HG03139 (cell line): ENCODE results near the gene ATPAF1.
"Not testable (repeated sequence)": the region's sequence is repeated elsewhere in the genome, so short reads cannot be mapped to it uniquely, and the experiment has no call there.

Experiments
- ATAC-seq: cut with Tn5 transposase; IDR thresholded peaks from one replicate; pipeline ENCODE4 v1.9.1; 2021; ENCODE audit not compliant: unreplicated experiment

Gene ATPAF1

DNA sequence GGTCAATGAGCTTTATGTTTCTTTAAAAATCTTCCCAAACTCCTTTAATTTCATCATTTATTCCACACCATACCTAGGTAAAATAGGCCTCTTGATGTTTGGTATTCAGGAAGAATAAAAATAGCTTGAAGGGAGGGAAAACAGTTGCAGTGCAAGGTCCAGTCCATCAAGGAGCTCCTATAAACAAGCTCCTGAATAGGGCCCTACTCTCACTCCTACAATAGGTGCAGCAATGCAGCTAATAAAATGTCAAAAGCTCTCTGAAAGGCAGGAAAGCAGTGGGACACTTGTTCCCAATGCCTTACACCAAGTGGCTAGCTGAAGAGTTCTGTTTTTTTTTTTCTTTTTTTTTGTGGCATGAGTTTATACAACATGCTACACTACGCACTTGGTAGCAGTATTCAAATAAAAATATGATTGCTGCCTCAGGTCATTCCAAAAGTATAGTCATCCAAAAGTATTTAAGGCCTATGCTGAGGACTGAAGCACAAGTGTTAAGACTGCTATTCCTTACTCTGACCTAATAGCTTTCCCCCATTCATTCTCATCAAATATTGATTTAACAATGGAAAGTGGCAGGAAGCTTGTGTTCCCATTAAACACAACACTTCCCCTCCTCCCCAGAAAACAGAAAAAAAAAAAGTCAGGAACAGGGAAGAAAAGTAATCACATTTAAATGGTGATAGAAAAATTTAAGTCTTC is 13.3 kb upstream of the ATPAF1 start:
- no peak for ATAC-seq

DNA sequence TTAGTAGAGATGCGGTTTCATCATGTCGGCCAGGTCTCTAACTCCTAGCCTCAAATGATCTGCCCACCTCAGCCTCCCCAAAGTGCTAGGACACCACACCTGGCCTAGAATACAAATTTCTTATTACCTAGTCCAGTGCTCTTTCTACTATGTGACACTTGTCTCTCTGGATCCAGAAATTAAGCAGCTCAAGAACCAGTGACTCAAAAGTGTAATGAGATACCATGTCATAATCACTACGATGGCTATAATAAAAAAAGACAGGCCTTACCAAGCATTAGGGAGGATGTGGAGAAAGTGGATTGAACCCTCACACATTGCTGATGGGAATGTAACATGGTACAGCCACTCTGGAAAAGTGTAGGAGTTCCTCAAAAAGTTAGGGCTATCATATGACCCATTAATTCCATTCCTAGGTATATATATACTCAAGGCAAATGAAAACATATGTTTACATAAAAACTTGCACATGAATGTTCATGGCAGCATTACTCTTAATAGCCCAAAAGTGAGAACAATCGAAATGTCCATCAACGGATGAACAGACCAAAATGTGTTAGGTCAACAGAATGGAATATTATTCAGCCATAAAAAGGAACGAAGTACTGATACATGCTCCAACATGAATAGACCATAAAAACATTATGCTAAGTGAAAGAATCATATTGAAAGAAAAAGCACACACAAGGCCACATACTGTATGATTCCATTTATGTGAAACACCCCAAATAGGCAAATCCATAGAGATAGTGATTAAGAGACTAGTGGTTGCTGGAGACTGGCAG is 11.8 kb upstream of the ATPAF1 start:
- ATAC-seq, result no peak

- no peak for ATAC-seq
Observed at GRCh38 chr1:46677339-46677738, 9.2 kb upstream of the ATPAF1 start.

DNA sequence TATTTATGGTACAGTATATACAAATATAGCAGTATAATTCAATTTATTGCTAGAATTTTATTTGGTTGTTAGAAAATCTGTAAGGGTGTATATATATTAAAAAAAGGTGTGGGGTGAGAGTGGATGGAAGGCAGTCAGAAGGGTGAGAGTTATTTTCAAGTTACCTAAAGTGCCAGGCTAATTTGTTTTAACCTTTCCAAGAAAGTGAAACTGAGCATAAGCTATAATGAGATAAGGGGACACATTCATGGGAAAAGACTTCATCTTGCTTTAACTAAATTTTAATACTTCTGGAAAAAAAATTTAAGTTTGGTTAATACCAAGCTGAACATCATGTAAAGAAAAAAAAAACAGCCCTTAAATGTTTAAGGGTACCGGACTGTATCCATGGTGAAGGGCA is 8.4 kb upstream of the ATPAF1 start:
- ATAC-seq, result no peak

GRCh38 chr1:46675549-46676314 is 7.6 kb upstream of the ATPAF1 start:
- peak; percentile 47 for ATAC-seq

- no peak for ATAC-seq
Observed at GRCh38 chr1:46673749-46674182, 5.6 kb upstream of the ATPAF1 start.

- ATAC-seq, result no peak
Observed at GRCh38 chr1:46672696-46673095, 4.5 kb upstream of the ATPAF1 start.

GRCh38 chr1:46671554-46671953 is 3.4 kb upstream of the ATPAF1 start, which contains the start of gene TEX38:
TEX38 (plus strand) TSS chr1:46671854; CDS start chr1:46671935, 81 bp downstream.
- ATAC-seq, result no peak

DNA sequence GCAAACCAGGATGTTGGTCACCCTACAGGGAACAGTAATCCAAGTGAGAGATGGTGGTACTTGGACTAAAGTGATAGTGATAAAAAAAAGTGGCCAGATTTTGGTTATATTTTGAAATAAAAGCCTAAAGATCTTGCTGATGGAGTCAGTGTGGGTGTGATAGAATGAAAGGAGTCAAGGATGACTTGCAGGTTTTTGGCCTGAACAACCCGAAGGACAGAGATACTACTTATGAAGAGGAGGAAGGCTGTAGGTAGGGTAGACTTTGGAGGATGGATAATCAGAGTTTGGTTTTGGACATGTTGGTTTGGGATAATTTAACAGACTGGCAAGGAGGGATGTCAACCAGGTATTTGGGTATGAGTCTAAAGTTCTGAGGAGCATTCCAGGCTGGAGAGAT is 2.0 kb upstream of the ATPAF1 start:
- no peak for ATAC-seq

DNA sequence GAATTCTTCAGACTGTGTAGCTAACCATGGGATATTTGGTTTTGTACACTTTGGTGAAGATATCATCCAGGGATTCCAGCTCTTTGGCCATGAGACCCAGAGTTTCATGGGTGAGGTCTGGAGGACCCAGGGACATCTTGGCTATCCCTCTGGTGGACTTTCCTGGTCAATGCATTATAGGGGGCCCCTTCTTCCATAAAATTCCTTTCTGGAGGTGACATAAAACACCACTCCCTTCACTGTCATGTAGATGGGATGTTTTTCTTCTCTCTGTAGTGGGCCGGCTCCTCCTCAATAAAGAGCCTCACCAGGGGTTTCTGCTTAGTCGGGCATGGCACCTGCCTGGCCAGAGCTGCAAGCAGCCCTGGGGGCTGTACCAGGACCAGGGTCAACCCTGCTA is 2.2 kb downstream of the ATPAF1 start:
- ATAC-seq, result no peak

DNA sequence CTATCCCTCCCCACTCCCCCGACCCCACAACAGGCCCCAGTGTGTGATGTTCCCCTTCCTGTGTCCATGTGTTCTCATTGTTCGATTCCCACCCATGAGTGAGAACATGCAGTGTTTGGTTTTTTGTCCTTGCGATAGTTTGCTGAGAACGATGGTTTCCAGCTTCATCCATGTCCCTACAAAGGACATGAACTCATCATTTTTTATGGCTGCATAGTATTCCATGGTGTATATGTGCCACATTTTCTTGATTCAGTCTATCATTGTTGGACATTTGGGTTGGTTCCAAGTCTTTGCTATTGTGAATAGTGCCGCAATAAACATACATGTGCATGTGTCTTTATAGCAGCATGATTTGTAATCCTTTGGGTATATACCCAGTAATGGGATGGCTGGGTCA is 5.2 kb downstream of the ATPAF1 start:
- not testable (repeated sequence) for ATAC-seq

- not testable (repeated sequence) for ATAC-seq
Observed at GRCh38 chr1:46660116-46660515, 8.0 kb downstream of the ATPAF1 start.

DNA sequence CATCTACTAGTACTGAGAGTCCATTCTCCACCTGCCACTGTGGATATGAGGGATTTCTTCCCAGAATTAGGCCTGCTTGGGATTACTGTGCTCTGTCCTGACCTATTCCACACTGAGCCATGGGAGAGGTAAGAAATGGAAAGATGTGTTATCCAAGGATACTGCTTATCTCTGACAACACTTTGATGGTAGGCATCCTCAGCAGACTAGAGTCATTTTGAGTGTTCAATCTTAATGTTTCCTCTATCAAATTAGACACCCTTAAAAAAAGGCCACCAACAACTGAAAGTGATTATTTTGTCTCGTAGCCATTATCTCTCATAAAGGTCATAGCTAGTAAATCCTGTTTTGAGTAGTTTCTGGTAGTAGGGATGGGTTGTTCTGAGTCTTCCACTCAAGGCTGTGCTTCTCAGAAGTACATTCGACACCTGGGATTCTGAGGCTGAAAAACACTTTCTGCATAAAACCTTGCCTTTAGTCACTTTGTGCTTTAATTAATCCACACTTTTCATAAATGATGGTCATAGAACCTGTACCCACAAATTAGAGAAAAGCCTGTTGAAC is 8.8 kb downstream of the ATPAF1 start:
- ATAC-seq, result no peak

DNA sequence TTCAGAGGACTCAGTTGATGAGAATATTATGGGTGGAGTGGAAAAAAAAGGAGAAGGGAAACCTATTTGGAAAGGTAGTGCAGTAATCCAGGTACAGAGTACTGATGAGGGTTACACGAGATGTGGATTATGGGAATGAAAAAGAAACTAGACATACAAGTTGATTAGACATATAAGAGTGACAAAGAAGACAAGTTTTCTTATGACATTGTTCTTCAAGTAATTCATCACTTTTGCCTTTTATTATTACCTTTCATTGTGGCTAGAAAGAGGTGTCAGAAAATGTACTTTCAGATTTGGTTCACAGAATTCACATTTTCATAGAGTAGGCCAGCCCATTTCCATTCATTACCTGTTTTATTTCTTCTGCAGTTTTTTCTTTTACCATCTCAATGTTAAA is 10.4 kb downstream of the ATPAF1 start:
- no peak for ATAC-seq

- no peak for ATAC-seq
Observed at GRCh38 chr1:46656643-46657042, 11.5 kb downstream of the ATPAF1 start.

DNA sequence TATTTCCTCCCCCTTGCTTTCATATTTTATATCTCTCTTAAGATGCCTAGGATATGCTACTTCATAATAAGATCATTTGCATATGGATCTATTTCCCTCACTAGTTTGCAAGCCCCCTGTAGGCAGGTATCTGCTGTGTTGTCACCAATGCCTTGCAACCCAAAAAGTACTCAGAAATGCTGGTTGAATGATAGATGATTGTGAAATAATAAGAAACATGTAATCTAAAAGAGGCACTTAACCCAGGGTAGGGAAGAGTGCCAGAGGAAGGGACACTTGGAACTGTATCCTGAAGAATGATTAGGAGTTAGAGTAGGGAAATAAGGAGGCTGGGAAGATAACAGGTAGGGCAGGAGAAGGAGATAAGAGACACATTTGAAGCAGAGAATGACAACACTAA is 12.3 kb downstream of the ATPAF1 start:
- ATAC-seq, result no peak

DNA sequence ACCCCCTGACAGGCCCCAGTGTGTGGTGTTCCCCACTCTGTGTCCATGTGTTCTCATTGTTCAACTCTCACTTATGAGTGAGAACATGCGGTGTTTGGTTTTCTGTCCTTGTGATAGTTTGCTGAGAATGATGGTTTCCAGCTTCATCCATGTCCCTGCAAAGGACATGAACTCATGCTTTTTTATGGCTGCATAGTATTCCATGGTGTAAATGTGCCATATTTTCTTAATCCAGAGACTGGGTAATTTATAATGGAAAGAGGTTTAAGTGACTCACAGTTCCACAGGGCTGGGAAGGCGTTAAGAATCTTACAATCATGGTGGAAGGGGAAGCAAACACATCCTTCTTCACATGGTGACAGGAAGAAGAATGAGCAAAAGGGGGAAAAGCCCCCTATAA is 13.5 kb downstream of the ATPAF1 start:
- not testable (repeated sequence) for ATAC-seq

DNA sequence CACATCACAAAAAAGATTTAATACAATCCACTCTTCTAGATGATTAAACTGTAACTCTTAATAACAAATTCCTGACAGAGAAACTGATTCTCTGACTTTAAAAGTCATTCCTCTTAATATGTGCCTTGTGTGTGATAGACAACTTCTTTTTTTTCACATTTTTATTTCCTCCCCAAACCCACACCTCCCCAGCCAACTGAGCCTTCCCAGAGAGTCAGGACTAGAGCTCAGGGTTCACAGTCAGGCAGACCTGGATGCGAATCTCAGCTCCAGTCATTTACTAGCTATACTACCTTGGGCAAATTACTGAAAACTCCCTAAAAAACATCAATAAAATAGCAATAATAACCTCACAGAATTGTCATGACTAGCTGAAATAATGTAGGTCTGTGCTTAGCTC is 14.2 kb downstream of the ATPAF1 start:
- no peak for ATAC-seq

DNA sequence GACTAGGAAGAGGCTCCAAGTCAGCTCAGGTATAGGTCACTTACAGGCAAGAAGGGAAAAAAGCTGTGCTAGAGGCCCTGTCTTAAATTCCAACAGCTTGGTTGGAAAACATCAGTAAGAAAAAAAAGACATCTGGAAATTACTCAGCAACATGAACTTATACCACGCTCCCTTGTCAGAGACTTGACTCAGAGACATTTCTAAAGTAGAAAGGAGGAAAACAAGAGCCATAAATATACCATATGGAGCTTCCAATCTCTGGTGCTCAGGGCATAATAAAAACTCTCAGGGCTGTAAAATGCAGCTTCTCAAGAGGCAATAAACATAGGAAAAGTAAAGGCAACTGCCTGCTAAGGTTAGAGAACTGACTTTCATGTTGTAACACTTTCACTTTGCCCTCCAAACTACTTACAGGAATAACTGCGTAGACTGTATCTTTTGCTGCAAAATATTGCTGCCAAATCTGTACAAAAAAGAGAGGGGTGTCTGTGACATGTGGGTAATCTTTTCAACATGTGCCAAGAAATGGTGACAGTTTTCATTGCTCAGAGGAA is 14.7 kb downstream of the ATPAF1 start:
- no peak for ATAC-seq

DNA sequence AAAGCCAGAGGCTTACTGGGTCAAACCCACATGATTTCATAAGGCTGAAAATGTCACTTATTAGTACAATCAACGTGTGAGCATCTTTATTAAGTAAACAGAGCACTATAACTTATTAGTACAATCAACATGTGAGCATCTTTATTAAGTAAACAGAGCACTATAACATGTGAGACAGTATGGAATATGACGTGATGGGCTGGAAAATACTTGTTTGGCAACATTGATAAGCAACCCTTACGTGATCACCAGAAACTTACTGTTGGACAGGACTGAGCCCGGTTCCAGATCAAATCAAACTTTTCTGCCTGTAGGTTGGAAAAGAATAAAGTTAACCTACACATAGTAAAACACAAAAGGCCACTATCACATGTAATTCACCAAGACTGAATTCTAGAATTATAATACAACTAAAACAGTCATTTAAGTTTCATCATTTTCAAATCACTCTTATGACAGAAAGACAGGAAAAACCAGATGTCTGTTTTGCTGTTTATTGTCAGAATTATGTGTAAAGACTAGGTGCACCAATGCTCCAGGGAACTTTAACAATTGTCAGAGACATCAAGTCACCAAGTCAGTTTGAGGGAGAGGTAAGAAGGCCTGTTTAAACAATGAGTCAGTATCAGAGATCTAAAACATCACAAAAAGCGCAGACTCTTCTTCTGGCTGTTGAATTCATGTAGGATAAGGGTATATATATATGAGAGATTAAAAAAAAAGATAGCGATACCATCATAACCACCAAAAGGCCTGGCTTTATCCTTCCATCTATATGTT is 15.7 kb downstream of the ATPAF1 start:
- no peak for ATAC-seq
